GM10847 (cell line): Measurements from ENCODE around the gene KRT12.

Experiments
- POLR2A ChIP-seq: IDR thresholded peaks from 2 replicates; pipeline ENCODE4 v1.6.1; 2011; ENCODE audit not compliant: insufficient read length; ENCODE audit errors: extremely low read depth

Gene KRT12

GRCh38 chr17:40895106-40895730 lies 28.2 kb upstream of the KRT12 start:
- no peak for TF ChIP-seq POLR2A

DNA sequence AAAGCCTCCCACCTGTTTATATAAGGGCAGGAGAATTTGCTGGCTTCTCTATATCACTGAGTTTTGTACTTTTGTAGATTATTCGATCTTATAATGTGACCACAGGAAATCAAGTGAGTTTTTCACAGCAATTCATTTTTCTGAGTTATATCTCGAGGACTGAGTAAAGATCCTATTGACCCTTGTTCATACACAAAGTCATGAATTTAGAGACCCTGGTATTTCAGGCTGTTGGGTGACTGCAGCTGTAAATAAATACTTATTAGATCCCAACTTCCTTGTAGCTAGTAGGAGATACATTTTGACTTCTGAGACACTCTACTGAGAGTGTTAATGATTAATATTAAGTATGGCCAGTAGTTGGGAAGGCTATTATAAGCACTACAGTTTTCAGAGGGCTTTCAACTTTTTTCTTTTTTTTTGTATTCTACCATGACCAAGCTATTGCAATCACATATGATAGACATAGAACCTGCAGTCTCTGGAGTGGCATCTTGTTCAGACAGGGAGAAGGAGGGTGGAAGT lies 21.2 kb upstream of the KRT12 start:
- no peak for TF ChIP-seq POLR2A

DNA sequence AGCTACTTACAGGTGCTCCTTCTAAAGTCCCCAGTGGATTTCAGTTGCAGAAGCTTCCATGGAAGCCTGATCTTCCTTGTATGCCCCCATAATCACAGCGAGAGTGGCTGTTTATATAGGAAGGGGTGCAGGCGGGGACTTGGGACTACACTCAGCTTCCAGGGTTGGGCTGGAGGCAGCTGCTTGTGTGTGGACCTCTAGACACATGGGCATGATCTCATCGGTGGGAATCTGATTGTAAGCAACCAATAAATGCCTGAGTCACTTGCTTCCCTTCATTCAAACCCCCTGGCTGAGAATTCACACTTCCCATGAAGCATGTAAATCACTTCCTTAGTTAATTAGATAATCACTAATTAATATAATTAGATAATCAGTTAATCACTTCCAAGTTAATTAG lies 19.1 kb upstream of the KRT12 start:
- TF ChIP-seq POLR2A: no peak

GRCh38 chr17:40884708-40885512 lies 17.9 kb upstream of the KRT12 start, which contains the start of gene KRT20:
KRT20 (minus strand) TSS chr17:40885242; CDS start chr17:40885185, 57 bp downstream.
- no peak for TF ChIP-seq POLR2A

DNA sequence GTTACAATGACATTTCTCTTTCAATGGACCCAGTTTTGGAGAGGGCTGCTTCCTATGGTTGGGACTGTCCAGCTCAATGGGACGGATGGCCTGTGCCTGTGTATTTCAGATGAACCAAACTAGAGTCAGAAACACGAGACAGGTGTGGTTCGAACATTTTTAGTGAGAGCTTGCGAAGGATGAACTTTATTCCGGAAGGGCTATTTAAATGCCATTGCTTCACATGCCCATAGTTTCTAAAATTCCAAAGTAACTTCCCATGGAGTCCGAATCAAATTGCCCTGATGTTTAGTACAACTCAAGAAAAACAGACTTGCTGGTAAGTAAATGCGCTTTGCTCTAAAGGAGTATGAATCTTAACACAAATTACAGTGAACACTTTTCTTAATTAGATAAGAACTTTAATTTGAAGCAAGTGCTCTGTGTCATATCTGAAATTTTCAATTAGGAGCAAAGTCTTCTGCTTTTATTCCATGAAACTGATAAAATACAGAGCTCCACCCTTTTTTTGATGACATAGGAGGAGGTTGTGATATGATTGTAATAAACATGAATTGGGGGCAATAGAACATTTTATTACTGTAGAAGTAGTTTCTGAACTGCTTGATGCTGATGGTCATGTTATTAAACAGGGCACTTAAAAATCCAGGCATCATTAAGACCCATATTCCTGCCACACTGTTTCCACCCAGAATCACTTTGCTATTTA lies 16.8 kb upstream of the KRT12 start:
- TF ChIP-seq POLR2A: no peak

- TF ChIP-seq POLR2A: no peak
Measured at GRCh38 chr17:40883031-40883430, 16.0 kb upstream of the KRT12 start.

GRCh38 chr17:40879026-40879425 lies 12.0 kb upstream of the KRT12 start:
- no peak for TF ChIP-seq POLR2A

DNA sequence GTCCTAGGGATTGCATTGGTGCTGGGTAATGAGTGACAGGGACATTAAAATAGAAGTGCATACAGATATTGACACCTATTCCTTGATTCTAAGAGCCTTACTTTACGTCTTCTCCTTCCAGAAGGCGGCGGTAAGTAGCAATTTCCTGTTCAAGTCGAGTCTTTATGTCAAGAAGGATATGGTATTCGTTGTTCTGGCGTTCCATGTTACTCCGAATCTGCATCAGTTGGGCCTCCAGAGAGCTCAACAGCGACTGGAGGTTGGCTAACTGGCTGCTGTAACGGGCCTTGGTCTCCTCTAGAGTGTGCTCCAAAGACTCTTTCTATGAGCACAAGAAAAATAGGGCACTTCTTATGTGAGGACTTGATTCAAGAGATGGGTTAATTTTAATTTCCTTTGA lies 11.0 kb upstream of the KRT12 start:
- no peak for TF ChIP-seq POLR2A

DNA sequence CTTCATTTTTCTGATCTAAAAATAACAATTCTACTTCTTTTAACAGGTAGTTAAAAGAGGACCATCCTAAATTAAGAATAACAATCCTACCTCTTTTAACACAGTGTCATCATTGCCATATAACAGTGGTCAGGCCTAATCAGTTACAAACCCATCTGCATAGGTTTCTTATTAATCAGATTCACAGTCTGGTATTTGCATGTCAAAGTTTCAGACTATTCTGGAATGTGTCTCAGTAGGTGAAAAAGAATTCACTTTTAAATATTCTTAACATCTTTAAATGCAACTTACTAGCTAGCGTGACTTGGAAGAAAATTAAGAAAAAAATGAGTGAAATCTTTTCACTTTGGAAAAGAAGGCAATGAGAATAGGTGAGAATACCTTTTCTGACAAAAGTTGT lies 6.8 kb upstream of the KRT12 start:
- TF ChIP-seq POLR2A: no peak

GRCh38 chr17:40873255-40873654 lies 6.2 kb upstream of the KRT12 start:
- TF ChIP-seq POLR2A: no peak

DNA sequence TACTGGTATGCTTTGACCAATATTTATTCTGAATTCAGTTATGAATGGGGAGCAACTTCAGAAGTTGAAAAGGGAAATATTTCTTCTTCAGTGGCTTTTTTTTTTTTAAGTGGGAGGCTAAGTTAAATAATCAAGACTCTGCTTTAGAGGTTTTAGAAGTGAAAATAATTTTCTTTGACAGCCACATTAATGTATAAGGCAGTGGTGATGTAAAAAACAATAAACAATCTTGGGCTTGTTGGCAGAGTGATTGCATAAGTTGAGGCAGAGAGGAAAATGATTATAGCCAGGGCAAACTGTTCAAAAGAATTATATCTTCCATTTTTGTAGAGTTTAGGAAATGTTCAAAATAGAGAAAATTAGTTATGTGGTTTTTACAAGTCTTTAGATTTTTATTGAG lies 5.4 kb upstream of the KRT12 start:
- TF ChIP-seq POLR2A: no peak

- TF ChIP-seq POLR2A: no peak
Measured at GRCh38 chr17:40871316-40871715, 4.3 kb upstream of the KRT12 start.

GRCh38 chr17:40870136-40870535 lies 3.1 kb upstream of the KRT12 start:
- TF ChIP-seq POLR2A: no peak

DNA sequence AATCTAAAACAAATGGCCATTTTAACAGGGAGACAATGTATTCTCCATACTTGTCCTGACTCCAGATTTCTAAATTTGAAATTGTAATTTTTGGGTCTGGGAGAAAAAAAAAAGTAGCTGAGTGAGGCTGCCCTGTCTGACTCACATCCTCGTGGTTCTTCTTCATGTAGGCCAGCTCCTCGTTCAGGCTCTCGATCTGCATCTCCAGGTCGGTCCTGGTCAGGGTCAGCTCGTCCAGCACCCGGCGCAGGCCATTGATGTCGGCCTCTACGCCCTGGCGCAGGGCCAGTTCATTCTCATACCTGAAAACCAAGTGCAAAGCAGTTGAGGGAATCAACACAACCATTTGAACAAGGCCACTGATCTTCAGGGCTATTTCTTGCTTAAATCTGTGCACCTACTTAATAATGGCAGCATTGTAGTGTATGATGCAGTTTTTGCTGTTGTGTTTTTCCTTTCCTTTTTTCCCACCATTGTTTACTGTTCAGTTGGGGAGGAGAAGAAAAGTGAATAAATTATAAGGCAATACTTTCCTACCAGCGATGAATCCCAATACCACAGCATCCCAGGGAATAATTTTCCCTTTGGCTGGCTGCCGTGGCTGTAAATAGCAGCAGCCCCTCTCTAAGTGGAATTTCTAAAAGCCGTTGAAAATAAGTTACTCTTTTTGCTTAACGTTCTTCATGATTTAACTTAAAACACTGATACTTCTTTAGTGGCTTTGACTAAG lies 2.2 kb downstream of the KRT12 start:
- no peak for TF ChIP-seq POLR2A
